GM21447 (cell line): ENCODE data around the gene SORBS2.

Experiments
- ATAC-seq: cut with Tn5 transposase; IDR thresholded peaks from one replicate; pipeline ENCODE4 v1.9.1; 2021; ENCODE audit not compliant: unreplicated experiment

The SORBS2 gene

GRCh38 chr4:185836241-185837084 lies 24.5 kb upstream of the SORBS2 start:
- ATAC-seq = no peak

DNA sequence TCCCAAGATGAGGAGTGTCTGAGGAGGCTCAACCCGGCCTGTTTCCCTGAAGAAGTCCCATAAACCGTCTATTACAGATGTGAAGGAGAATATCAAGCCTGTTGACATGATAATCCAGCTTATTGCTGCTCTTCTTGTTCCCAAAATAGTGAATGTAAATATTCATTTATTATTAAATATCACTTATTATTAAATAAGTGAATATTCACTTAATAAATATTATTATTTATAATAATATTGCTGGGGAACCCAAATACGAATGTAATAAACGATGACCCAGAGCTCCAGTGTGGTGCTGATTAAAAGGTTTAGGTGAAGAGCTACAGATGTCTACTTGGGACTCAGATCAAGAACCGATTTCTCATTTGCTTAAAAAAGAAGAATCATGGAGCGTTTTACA lies 23.8 kb upstream of the SORBS2 start:
- ATAC-seq = no peak

DNA sequence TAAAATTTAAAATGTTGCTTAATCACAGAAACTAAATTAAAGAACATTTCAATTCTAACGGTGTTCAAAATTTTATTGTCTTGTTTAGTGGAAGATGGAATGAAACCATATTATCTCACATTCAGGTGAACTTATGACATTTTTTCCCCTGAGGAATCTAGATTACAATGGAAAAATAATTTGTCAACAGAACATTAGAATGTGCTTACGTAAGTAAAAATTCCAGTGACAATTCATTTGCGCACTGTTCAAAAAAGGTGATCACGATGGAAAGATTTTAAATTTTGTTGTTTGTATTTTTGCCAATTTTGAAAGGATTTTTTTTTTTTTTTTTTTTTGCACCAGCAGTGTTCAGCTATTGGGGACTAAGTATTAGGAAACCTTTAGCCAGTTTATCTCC lies 23.3 kb upstream of the SORBS2 start:
- no peak for ATAC-seq

DNA sequence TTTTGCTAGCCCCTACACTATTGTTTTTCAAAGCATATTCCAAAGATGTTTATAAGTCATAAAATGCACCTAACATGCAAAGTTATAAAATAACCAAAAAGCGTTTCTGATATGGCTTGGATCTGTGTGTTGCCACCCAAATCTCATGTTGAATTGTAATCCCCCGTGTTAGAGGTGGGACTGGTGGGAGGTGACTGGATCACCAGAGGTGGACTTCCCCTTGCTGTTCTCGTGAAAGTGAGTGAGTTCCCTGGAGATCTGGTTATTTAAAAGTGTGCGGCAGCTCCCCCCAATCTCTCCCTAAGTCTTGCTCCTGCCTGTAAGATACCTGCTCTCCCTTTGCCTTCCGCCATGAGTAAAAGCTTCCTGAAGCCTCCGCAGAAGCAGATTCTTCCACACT lies 22.8 kb upstream of the SORBS2 start:
- ATAC-seq = no peak

DNA sequence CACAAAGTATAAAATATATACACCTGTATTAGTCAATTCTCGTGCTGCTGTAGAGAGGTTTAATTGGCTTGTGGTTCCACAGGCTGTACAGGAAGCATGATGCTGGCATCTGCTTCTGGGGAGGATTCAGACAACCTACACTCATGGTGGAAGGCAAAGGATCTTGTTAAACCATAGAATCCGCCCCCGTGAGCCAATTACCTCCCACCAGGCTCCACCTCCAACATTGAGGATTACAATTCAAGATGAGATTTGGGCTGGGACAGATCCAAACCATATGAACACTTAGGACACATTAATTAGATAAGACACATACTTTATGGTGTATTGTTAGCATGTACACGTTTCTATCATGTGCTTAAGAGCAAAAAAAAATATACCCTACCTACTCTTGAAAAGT lies 22.1 kb upstream of the SORBS2 start:
- ATAC-seq = no peak

GRCh38 chr4:185833055-185833598 lies 21.1 kb upstream of the SORBS2 start:
- ATAC-seq = no peak

GRCh38 chr4:185831125-185831815 lies 19.3 kb upstream of the SORBS2 start:
- no peak for ATAC-seq

GRCh38 chr4:185830263-185830994 lies 18.4 kb upstream of the SORBS2 start:
- ATAC-seq = no peak

GRCh38 chr4:185826381-185826780 lies 14.4 kb upstream of the SORBS2 start:
- ATAC-seq = no peak

GRCh38 chr4:185825737-185826136 lies 13.7 kb upstream of the SORBS2 start:
- ATAC-seq = no peak

GRCh38 chr4:185822791-185823190 lies 10.8 kb upstream of the SORBS2 start:
- no peak for ATAC-seq

- ATAC-seq = no peak
These were observed 9.0 kb upstream of the SORBS2 start for GRCh38 chr4:185821029-185821419.

DNA sequence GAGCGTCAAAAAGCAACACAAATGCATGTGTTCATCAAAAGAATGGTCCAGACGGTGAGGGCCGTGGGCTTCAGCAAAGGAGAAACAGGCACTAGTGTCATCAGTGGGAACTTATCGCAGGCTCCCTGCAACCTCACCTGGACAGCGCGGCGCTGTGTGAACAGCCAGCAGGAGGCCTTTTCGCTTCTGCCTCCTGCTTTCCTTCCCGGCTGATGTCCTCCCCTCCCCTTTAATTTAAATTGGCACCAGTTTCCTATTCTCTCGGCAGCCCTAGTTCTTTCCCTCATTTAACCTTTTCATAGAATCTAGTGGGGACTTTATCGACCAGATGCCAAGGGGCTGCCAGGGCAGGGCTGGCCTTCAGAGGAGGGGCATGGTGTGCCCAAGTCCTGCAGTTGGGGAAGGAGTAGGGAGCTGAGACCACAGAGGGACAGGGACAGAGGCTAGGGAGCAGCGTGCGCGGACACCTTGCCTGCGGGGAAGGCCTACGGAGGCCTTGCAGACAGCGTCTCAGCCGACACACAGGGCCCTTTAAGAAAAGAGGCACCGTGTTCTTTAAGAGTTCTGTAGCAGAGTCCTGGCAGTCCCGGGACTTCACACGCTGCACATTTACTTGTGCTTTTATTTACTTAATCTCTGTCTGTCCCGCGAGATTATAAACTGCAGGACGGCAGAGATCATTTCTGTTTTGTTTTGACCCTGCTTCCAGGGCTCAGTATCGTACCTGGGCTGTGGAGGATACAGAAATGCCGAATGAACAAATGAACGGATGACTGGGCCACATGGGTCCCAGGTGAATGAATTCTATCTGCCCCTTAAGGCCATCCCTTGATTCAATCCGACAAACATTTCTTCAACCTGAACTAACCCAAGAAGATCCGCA lies 8.4 kb upstream of the SORBS2 start:
- ATAC-seq = no peak

- ATAC-seq = no peak
These were observed 7.2 kb upstream of the SORBS2 start for GRCh38 chr4:185819144-185819543.

DNA sequence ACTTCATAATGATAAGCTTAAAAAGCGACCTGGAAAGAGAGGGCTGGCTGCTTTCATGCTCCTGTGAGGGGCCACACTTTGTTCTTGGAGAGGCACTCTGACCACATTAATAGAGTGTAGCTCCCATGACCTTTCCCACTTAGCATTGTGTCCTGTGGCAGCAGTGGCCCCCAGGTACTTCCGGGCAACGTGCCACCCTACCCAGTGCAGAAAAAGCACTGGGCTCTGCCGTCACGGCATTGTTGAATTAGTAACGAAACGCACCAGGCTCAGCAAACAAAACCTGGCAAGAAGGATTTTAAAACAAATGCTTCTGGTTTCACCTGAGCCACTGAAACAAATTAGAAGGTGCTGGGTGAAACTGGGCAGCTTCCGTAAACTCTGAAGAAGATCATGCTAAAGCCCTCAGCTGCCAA lies 5.4 kb upstream of the SORBS2 start:
- ATAC-seq = no peak

DNA sequence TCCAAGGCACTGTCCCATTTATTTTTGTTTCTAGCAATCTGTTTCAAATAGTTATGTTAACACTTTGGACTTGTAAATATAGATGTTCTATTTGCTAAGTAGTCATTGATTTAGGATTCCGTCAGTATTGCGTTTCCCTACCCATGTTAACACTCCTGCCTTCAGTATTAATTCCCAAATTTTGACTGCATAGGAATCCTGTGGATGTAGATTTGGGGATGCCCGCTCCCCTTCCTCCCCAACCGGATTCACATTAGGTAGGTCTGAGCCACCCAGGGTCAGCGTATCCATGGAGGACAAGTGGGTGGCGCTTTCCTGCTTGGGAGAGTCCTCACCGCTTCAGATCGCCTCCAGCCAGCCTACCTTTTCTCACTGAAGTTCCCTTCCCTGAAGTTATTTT lies 1.1 kb upstream of the SORBS2 start:
- no peak for ATAC-seq

GRCh38 chr4:185810746-185811508 lies 1.1 kb downstream of the SORBS2 start:
- no peak for ATAC-seq

DNA sequence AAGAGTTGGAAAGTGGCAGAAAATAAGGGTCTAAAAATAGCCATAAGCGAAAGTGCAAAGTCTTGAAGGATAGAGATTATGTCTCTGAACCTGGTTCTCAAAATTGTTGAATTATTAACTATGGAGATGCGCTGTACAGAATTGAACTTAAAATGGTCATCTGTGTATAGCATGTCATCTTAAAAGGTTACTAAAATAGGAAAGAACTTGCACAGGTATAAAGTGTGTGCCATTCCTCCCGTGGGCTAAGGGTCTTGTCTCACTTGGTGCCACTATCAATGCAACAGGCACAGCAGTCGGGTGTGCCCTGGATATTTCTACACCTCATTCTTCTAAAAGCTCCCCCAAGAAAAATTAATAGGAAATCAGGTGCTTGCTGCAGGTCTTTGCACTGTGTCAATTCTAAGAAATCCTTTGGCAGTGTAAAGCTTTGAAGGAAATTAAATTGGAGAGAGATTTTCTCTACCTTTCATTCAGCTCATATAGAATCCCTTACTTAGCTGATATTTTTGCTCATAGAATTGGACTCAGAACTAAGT lies 2.4 kb downstream of the SORBS2 start:
- no peak for ATAC-seq

- no peak for ATAC-seq
These were observed 2.9 kb downstream of the SORBS2 start for GRCh38 chr4:185809121-185809520.

DNA sequence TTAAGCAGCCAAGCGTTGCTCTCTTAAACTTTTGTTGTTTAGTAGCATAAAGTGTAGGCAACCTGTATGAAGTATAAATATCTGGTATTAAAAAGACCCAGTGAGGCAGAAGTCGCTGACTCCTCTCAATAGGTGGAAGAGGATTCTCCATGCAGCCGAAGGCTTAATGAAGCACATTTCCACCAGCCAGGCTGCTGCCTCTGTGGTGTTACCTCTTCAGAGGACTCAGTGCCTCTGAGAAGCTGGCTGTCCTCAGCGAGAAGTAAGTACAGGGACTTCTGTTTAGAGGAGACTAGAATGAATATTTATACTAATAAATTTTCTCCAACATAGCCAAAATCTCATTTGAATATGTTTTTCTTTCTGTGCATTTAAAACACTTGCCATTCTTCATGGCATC lies 6.0 kb downstream of the SORBS2 start:
- ATAC-seq = no peak
